Activated T-helper 1 cell treated with Interleukin-2 at 50 U/mL for 16 hours (primary cell): Measurements from ENCODE around the gene EPHX1.
"Not testable (repeated sequence)": the region's sequence is repeated elsewhere in the genome, so short reads cannot be mapped to it uniquely, and the experiment has no call there.

Experiments
- DNase-seq: peaks from one replicate; pipeline ENCODE4 v3.0.0-alpha.2; 2020; ENCODE audit warnings: low read depth

EPHX1 gene

GRCh38 chr1:225816643-225817538 lies 7.0 kb downstream of the EPHX1 start:
- no peak for DNase-seq

DNA sequence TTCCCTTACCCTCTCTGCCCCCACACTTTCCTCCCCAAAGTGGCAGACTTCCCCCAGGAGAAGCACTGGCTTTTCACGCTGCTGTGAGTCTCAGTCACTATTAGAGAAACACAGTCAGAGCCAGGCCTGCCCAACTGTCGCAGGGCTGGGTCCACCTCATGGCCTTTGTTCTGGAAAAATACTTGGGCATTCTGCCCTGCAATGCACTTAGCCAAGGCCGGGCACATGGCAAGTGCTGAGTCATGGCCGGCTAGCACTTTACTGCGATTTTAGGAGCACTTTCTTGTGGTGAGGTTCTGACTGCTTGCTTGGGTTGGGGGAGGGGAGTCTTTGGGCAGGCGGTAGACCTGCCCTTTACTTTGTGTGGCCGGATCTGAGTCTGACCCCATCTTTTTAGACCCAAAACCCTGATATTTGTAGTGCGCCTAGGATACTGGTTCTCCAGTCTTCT lies 7.7 kb downstream of the EPHX1 start:
- no peak for DNase-seq

GRCh38 chr1:225818229-225818628 lies 8.3 kb downstream of the EPHX1 start:
- DNase-seq: no peak

DNA sequence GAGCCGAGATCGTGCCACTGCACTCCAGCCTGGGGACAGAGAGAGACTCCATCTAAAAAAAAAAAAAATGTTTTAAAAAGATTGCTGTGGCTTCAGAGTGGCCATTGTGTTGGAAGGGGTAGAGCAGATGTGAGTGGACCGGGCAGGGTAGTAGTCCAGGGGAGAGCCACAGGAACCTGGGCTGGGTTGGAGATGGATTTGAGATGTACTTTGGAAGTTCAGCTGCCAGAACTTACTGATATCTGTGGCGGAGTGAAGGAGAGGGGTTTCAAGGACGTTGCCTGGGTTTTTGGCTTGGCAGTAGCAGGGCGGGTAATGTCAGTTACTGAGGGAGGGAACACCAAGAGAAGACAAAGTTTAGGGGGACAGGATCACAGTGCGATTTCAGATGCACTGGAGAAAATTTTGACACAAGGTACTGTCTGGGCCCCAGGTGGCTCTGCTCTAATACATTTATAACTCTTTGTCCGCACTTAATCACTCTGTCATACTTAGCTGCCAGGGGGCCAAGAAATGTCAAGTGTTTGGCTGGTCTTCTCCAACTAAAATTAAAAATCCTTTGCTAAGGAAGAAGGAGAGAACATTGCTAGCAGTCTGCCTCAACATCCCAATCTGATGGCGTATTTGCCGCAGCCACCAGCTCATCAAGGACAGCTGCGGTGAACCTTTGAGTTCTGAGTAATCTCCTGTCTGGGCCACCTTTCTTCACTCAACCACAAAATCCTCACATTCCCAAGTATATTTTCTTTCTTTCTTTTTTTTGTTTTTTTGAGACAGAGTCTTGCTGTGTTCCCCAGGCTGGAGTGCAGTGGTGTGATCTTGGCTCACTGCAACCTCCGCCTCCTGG lies 9.6 kb downstream of the EPHX1 start:
- no peak for DNase-seq

- DNase-seq: no peak
Observed at GRCh38 chr1:225820522-225821120, 10.7 kb downstream of the EPHX1 start.

DNA sequence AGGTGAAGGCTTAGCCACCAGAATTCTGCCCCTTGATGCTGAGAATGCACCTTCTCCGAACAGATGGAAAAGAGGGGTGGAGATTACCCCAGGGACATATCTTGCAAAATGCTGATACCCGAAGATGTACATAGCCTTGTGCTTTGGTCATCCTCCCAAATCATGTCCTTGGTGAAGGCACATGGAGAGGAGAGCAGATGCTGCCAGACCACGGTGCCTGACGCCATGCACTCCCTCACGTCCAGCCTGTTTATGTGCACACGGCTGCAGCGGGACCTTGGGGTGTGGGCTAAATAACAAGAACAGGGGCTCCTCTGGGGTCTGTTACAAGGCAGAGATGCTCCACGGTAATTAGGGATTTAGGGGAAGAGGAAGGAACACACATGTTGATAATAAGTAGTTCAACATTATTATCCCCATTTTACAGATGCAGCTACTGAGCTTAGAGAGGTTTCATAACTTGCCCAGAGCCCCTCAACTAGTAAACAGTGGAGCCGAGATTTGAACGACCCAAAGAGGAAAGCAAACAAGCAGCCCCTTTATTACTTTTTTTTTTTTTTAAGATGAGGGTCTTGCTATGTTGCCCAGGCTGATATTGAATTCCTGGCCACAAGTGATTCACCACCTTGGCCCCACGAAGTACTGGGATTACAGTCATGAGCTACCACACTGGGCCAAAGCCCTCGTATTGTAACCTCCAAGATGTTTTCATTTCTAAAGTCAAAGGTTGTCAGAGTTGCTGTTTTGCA lies 12.9 kb downstream of the EPHX1 start:
- no peak for DNase-seq

DNA sequence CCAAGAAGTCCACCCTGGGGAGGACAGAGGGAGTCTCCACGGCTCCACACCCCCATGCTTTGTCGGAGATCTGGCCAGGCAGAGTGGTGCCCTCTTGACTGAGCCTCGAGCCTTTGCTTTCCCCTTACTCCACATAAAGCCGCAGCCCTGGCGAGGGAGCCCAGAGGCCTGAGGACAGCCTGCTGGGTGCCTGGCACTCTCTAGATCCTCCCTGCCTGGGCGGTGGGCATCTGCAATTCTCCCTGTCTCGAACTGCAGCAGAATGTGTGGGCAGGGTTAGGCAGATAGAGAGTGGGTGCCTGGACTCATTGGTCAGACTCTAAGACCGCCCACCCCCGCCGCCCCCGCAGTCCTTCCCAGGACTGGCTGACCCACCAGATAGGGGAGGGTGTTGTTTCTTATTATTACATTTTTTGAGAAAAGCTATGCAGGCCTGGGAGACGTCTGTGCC lies 13.9 kb downstream of the EPHX1 start:
- DNase-seq: no peak

GRCh38 chr1:225824533-225824941 lies 14.6 kb downstream of the EPHX1 start:
- DNase-seq: no peak

DNA sequence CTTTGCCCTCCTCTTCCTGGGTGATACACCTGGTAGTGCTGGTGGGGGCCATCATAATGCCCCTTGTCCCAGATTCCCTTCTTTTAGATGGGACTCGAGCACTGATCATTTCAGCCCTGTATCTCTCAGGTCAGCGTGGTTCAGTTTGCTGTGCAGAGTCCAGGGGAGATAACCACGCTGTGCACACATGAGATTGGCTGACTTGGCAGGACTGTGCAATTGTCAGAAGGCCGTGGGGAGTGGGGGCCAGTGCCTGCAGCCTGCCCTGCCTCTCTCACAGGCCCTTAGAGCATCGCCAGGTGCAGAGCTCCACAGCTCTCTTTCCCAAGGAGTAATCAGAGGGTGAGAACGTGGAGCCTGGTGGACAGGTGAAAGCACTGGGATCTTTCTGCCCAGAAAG lies 15.2 kb downstream of the EPHX1 start:
- DNase-seq: no peak

DNA sequence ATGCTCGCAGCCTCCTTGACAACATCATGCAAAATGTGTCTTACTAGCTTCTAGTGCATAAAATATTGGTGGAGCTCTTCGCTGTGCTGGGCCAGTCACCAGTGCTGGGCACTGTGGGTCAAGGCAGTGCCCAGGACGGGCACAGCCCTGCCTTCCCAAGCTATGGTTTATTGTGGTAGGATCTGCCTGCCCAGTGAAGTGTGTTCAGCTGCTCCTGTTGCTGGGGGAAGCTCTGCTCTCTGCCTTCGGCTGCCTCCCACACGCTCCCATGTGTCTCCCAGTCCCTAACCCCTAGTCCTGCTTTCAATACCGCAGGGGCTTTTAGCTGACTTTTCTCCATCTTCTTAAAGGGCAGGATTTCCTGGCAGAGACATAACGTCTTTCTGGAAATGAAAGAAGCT lies 15.7 kb downstream of the EPHX1 start:
- DNase-seq: no peak

- no peak for DNase-seq
Observed at GRCh38 chr1:225827076-225827475, 17.2 kb downstream of the EPHX1 start.

DNA sequence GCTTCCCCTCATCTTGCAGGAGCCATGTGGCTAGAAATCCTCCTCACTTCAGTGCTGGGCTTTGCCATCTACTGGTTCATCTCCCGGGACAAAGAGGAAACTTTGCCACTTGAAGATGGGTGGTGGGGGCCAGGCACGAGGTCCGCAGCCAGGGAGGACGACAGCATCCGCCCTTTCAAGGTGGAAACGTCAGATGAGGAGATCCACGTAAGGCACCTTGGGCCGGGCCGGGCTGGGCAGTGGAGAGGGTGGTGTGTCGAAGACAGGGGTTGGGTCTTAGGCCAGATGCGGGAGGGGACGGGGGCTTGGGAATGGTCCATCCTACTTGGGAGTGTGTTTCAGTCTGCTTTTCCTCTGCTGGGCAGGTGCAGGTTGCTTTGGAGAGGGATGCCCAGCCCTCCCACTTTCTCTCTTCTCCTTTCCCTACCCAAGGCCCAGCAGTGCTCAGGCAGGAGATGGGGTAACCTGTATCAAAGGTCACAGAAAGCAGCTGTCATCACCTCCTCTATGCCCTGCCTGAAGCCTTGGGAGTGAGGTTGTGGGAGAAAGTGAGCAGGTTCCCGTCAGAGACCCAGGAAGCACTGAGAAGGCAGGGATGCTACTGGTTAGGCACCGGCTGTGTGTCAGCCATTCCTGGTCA lies 18.9 kb downstream of the EPHX1 start:
- DNase-seq: no peak

GRCh38 chr1:225830841-225831240 lies 20.9 kb downstream of the EPHX1 start:
- no peak for DNase-seq

- DNase-seq: no peak
Observed at GRCh38 chr1:225834417-225835329, 24.7 kb downstream of the EPHX1 start.

GRCh38 chr1:225835856-225836255 lies 25.9 kb downstream of the EPHX1 start:
- DNase-seq: no peak

DNA sequence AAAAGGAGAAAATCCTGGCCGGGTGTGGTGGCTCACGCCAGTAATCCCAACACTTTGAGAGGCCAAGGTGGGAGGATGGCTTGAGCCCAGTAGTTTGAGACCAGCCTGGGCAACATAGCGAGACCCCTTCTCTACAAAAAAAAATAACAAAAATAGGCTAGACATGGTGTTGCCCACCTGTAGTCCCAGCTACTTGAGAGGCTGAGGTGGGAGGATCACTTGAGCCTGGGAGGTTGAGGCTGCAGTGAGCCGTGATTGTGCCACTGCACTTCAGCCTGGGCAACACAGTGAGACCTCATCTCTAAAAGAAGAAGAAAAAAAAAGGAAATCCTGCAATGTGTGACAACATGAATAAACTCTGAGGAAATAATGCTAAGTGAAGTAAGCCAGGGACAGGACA lies 26.4 kb downstream of the EPHX1 start:
- DNase-seq: not testable (repeated sequence)

DNA sequence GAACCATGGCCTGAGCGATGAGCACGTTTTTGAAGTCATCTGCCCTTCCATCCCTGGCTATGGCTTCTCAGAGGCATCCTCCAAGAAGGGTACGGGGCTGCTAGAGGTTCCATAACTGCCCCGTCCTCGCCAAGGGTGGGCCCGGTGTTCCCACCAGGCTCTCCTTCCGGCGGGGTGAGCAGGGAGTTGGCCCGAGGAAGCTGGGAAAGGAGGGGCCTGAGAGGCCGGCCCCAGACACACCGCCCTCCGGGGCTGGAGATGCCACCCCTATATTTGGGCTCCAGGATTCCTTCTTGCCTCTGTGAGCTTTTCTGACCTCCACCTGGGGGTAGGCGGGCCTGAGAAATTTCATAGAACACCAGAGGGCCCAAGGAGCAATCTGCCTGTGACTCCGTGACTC lies 28.9 kb downstream of the EPHX1 start:
- DNase-seq: no peak

DNA sequence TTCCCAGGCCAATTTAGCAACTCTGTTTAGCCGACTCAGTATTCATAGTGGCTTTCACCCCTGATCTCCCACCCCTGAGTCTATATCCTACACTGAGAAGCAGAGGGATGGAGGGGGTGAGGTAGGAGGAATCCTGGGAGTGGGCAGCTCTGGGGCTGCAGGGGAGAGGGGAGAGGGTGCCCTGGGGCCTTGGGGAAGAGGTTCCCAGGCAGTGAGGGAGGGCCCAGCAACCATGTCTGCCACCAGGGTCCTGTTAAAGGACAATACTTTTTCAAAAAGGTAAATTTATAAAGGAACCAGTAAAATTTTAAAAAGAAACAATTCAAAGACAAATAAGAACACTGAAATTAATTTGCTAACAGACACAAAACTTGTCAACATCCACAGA lies 30.3 kb downstream of the EPHX1 start:
- no peak for DNase-seq

DNA sequence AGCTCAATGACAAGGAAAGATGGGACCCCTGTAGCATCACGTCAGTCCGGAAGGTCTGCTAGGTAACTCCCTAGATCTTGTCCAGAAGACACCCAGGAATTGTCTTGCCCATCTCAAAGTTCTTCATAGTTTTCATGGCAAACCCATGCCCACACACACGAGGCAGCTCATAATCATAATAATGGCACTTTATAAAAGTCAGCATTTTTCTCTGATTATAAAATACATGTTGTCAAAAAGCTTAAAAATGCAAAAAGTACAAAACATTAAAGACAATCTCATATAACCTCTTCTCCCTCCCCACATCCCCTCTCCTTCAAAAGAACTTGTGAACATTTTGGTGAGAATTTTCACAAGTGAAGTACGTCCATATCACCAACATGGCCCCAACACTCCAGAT lies 30.8 kb downstream of the EPHX1 start:
- DNase-seq: no peak

GRCh38 chr1:225842074-225842473 lies 32.1 kb downstream of the EPHX1 start:
- no peak for DNase-seq
